Testis (tissue), 3 donors: ENCODE results near the gene TTLL11. TPM values are rescaled to one million over a fixed set of nuclear protein-coding genes. Genes with fewer than 3 reads are reported as not detected.
"Not testable (repeated sequence)": the region's sequence is repeated elsewhere in the genome, so short reads cannot be mapped to it uniquely, and the experiment has no call there.

Experiments used
- DNase-seq: peaks from one replicate; pipeline ENCODE4 v3.0.0-alpha.2; 2019
- H3K27ac ChIP-seq, 2 donors: fragments of 200-600 bp; sonication (generic); one replicate each; pipeline ENCODE4 v1.5.1; 2019
- H3K27me3 ChIP-seq: fragments of 200-600 bp; sonication (generic); one replicate; pipeline ENCODE4 v1.5.1; 2019
- H3K36me3 ChIP-seq: fragments of 200-600 bp; sonication (generic); one replicate; pipeline ENCODE4 v1.5.1; 2017; ENCODE audit warnings: low read depth; ENCODE audit errors: missing control alignments
- H3K4me1 ChIP-seq: fragments of 200-600 bp; sonication (generic); one replicate; pipeline ENCODE4 v1.5.1; 2019
- H3K4me3 ChIP-seq, 2 donors: fragments of 200-600 bp; sonication (generic); one replicate each; pipeline ENCODE4 v1.5.1; 2017 to 2019
- H3K9me3 ChIP-seq: fragments of 200-600 bp; sonication (generic); one replicate; pipeline ENCODE4 v1.5.1; 2017
- POLR2A ChIP-seq: fragments of 450-650 bp; IDR thresholded peaks from one replicate; pipeline ENCODE4 v1.6.1; 2017; ENCODE audit warnings: antibody characterized with exemption, mild to moderate bottlenecking, moderate library complexity
- WGBS, 2 donors: methylation state at CpG; one replicate each; pipeline ENCODE4 v1.1.5; 2018; 5-methylcytosine and 5-hydroxymethylcytosine counted together
- intact Hi-C: fragments of 100-400 bp; cut with DNase I; formaldehyde crosslinking; loops from one replicate; pipeline ENCODE4 v1.15.1; 2023; ENCODE audit warnings: low total_unique reads
- polyA plus RNA-seq: library from polyadenylated mRNA; stranded (reverse); fragments of 350-450 nt; fragmentation: Illumina TruSeq; extraction: RNeasy Lipid Tissue Mini Kit (QIAGEN cat#74804); gene quantifications from one replicate; pipeline ENCODE4 v1.2.3, GENCODE V29; 2014; ENCODE audit warnings: low read depth, low replicate concordance; ENCODE audit not compliant: insufficient read depth
- total RNA-seq, 2 donors: library from RNA; depleted of rRNA; stranded (reverse); fragments of >200 nt; gene quantifications; one replicate each; pipeline ENCODE4 v1.2.3, GENCODE V29; 2016
- TF ChIP-seq, protein P1 (sequence below), 3 experiments: fragments of 450-650 bp in 2 of 3; fragments of 200-600 bp in 1 of 3; sonication (generic) in 1 of 3; IDR thresholded peaks; one replicate each; pipeline ENCODE4 v1.5.1; 2016 to 2019; ENCODE audit warnings: antibody characterized with exemption in 3 of 3, mild to moderate bottlenecking in 2 of 3, moderate library complexity in 1 of 3

The TTLL11 gene
- total and polyA plus RNA-seq, 3 donors from 2014 or later = 17.8 to 36.5 (median 19.8) TPM

DNA sequence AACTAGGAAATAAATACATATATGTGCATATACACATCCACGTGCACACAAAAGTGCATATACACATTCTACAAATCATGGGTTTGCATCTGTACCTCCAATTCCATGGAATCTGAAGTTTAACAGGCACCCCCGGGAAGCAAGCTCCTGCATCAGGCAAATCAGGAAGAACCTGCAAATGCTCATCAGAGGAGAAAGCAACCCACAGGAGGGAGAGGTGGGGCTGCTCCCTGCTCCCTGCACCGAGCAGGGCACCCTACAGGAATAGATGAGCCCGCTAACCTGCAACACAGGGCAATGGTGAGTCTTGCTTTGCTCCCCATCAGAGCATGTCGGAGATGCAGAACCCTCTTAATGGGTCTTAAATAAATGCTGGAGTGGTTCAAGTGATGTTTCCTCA lies 290.4 kb downstream of the TTLL11 start:
- no peaks in the 10 kb centered on the region for H3K36me3 ChIP-seq
- no peak overlapping the region for H3K4me3 ChIP-seq
- H3K9me3 ChIP-seq = no peaks in the 10 kb centered on the region
- 88 to 90% methylated on average over 3 to 5 of the region's 5 CpGs for WGBS, 2 donors
- intact Hi-C loops = no loop called here
- H3K27me3 ChIP-seq = no peaks in the 10 kb centered on the region
- TF ChIP-seq, protein P1, sequence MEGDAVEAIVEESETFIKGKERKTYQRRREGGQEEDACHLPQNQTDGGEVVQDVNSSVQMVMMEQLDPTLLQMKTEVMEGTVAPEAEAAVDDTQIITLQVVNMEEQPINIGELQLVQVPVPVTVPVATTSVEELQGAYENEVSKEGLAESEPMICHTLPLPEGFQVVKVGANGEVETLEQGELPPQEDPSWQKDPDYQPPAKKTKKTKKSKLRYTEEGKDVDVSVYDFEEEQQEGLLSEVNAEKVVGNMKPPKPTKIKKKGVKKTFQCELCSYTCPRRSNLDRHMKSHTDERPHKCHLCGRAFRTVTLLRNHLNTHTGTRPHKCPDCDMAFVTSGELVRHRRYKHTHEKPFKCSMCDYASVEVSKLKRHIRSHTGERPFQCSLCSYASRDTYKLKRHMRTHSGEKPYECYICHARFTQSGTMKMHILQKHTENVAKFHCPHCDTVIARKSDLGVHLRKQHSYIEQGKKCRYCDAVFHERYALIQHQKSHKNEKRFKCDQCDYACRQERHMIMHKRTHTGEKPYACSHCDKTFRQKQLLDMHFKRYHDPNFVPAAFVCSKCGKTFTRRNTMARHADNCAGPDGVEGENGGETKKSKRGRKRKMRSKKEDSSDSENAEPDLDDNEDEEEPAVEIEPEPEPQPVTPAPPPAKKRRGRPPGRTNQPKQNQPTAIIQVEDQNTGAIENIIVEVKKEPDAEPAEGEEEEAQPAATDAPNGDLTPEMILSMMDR (IDR thresholded peaks at IDR 0.05) = no peak
- no peak for TF ChIP-seq POLR2A
- no peak for DNase-seq
- H3K4me1 ChIP-seq = no peaks in the 10 kb centered on the region
- H3K27ac ChIP-seq = no peak overlapping the region

DNA sequence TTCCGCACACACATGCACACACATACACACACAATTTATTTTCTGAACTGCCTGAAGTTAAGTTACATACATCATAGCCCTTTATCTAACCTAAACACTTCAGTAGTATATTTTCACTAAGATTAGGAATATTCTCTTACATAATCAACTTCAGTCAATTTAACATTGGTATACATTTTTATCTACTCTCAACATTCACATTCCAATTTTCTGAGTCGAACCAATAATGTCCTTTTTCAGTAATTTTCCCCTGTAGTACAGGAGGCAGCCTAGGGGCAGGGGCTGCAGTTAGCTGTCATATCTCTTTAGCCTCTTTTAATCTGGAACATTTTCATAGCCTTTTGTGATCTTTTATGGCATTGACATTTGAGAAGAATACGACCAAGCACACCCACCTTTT lies 291.5 kb downstream of the TTLL11 start:
- DNase-seq = no peak
- Histone ChIP-seq H3K27ac (no peak overlapping the region), H3K27me3 (no peaks in the 10 kb centered on the region), H3K4me1 (no peaks in the 10 kb centered on the region), H3K9me3 (no peaks in the 10 kb centered on the region), H3K36me3 (no peaks in the 10 kb centered on the region), H3K4me3 (no peak overlapping the region)
- WGBS, 2 donors = 68 to 74% methylated on average over 3 of the region's 3 CpGs
- intact Hi-C loops = no loop called here
- TF ChIP-seq, protein P1 (IDR thresholded peaks at IDR 0.05) = no peak
- TF ChIP-seq POLR2A = no peak

DNA sequence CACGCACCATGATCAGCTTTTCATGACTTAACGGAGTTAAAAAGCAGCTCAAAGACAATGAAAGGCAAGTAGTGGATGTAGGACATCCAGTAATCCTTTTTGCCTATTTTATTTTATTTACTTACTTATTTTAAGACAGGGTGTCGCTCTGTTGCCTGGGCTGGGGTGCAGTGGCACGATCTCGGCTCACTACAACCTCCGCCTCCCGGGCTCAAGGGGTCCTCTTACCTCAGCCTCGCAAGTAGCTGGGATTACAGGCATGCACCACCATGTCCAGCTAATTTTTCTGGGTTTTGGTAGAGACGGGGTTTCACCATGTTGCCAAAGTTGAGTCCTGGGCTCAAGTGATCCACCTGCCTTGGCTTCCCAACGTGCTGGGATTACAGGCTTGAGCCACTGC lies 292.7 kb downstream of the TTLL11 start:
- Histone ChIP-seq H3K27me3 (no peaks in the 10 kb centered on the region), H3K9me3 (no peaks in the 10 kb centered on the region), H3K27ac (no peak overlapping the region), H3K4me1 (no peaks in the 10 kb centered on the region), H3K4me3 (no peak overlapping the region), H3K36me3 (no peaks in the 10 kb centered on the region)
- WGBS, 2 donors = 92 to 96% methylated on average over 10 of the region's 10 CpGs
- TF ChIP-seq, protein P1 (IDR thresholded peaks at IDR 0.05) = no peak
- TF ChIP-seq POLR2A = no peak
- intact Hi-C loops = no loop called here
- no peak for DNase-seq

DNA sequence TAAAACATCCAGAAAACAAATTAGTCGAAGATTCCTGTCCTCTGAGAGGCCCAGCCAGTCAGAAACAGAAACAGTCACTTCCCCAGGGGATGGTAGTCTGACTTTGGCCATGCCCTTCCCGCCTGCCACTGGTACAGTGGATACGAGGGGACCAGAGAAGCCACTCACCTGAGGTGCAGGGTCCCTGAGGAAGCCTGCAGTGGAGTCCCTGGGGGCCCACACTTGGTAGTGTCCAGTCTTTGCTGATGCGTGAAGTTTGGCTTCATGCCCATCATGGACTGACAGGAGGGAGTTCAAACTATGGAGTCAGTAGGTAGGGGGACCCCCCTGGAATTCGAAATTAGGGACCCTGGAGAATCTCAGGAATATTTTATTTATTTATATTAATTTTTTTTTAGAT lies 294.2 kb downstream of the TTLL11 start:
- no peaks in the 10 kb centered on the region for H3K36me3 ChIP-seq
- H3K4me1 ChIP-seq = no peaks in the 10 kb centered on the region
- H3K27ac ChIP-seq = no peak overlapping the region
- TF ChIP-seq, protein P1 (IDR thresholded peaks at IDR 0.05) = no peak
- TF ChIP-seq POLR2A = no peak
- intact Hi-C loops = no loop called here
- DNase-seq = no peak
- H3K4me3 ChIP-seq = no peak overlapping the region
- 90 to 93% methylated on average over 5 of the region's 5 CpGs for WGBS, 2 donors
- no peaks in the 10 kb centered on the region for H3K27me3 ChIP-seq
- no peaks in the 10 kb centered on the region for H3K9me3 ChIP-seq

DNA sequence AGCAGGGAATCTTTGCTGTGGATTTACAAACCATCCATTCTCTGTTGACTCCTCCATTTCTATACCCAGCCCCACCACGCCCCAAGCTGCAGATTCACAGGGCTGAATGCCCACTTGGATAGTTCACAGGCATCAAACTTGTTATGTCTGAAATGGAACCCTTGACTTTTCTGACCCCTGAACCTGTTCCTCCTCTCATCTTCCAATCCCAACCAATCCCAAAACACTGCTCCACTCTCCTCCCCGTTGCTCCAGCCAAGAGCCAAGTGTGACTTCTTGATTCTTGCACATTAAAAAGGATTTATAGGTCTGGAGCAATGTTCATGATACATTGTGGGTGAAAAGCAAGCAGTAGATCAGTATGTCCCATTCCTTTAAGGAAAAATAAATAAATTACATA lies 296.0 kb downstream of the TTLL11 start:
- Histone ChIP-seq H3K27ac (no peak overlapping the region), H3K27me3 (no peaks in the 10 kb centered on the region), H3K36me3 (no peaks in the 10 kb centered on the region), H3K9me3 (no peaks in the 10 kb centered on the region), H3K4me1 (no peaks in the 10 kb centered on the region), H3K4me3 (no peak overlapping the region)
- 81 to 90% methylated on average over 2 of the region's 2 CpGs for WGBS, 2 donors
- DNase-seq = no peak
- TF ChIP-seq POLR2A = no peak
- TF ChIP-seq, protein P1 (IDR thresholded peaks at IDR 0.05) = no peak
- intact Hi-C loops = no loop called here

DNA sequence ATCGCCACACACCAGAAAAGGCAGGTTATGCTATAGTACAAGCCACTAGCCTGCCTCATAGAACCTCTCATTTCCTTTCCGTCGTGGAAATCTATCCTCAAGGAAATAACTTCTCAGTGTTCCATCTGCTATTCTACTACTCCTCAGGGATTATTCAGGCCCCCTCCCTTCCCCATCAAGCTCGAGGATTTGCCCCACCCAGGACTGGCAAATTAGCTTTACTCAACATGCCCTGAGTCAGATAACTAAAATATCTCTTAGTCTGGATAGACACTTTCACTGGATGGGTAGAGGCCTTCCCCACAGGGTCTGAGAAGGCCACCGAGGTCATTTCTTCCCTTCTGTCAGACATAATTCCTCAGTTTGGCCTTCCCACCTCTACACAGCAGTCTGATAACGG lies 298.8 kb downstream of the TTLL11 start:
- 82 to 93% methylated on average over 6 of the region's 6 CpGs for WGBS, 2 donors
- H3K4me3 ChIP-seq, intact Hi-C loops, H3K9me3 ChIP-seq, H3K36me3 ChIP-seq, H3K4me1 ChIP-seq, DNase-seq, H3K27me3 ChIP-seq, H3K27ac ChIP-seq: not testable (repeated sequence)

DNA sequence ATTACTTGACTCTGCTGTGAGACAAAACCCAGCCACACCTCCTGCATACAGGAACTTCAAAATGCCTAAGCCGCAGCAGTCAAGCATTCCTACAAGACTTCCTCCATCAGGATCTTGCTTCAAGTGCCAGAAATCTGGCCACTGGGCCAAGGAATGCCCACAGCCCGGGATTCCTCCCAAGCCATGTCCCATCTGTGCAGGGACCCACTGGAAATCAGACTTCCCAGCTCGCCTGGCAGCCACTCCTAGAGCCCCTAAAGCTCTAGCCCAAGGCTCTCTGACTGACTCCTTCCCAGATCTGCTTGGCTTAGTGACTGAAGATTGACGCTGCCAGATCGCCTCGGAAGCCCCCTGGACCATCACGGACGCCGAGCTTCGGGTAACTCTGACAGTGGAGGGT lies 300.6 kb downstream of the TTLL11 start:
- DNase-seq, H3K27me3 ChIP-seq, H3K4me3 ChIP-seq, H3K9me3 ChIP-seq, intact Hi-C loops, H3K36me3 ChIP-seq, H3K27ac ChIP-seq, H3K4me1 ChIP-seq: not testable (repeated sequence)
- 98 to 99% methylated on average over 10 of the region's 10 CpGs for WGBS, 2 donors
